HepG2 (cell line): ENCODE results near the gene TMEM185B. TPM values are rescaled to one million over a fixed set of nuclear protein-coding genes. Genes with fewer than 3 reads are reported as not detected.

Experiments used
- ATAC-seq: fragments of 200-7000 bp; cut with Tn5 transposase; 3 replicates; pipeline ENCODE4 v1.9.1; 2020; ENCODE audit warnings: mild to moderate bottlenecking, moderate library complexity
- BruUV-seq: library from RNA; stranded (reverse); fragments of 400-500 nt; replicated peaks from 2 replicates; lab custom pipeline; 2021; lab: Mats Ljungman, UMichigan
- CTCF ChIA-PET: fragments of 300-600 bp; formaldehyde crosslinking; extraction: SDS; loops from one replicate; lab custom pipeline; 2021; ENCODE audit warnings: low total read pairs, inconsistent platforms, low intra/inter-chr PET ratio; lab: Yijun Ruan, JAX
- POLR2A ChIA-PET: fragments of 350-600 bp; sonication (Branson Sonifier 250); formaldehyde crosslinking; loops from one replicate; lab custom pipeline; 2020; ENCODE audit warnings: antibody characterized with exemption, inconsistent platforms; lab: Yijun Ruan, JAX
- DNase-seq: peaks from one replicate; pipeline ENCODE4 v3.0.0-alpha.2; 2015; ENCODE audit warnings: low spot score
- FAIRE-seq: peaks from 3 replicates; lab custom pipeline; 2011; peaks lifted over from hg19 to GRCh38; lab: Jason Lieb, UNC
- H2AFZ ChIP-seq: one replicate; pipeline ENCODE4 v1.6.1; 2011; ENCODE audit warnings: low read length, inconsistent platforms
- H3K27ac ChIP-seq: fragments of 300-600 bp; 3 replicates; pipeline ENCODE4 v1.8.0; 2011; ENCODE audit warnings: mixed run types, mild to moderate bottlenecking, mixed read lengths, low read length, inconsistent platforms; ENCODE audit not compliant: insufficient read depth; ENCODE audit errors: extremely low read length
- H3K27me3 ChIP-seq, 2 experiments: fragments of 200-600 bp in 1 of 2; 2 replicates in 1 of 2; 3 replicates in 1 of 2; pipeline versions ENCODE4 v1.6.0 to v1.8.0; 2011; ENCODE audit warnings: low read length in 2 of 2, mild to moderate bottlenecking in 2 of 2, moderate library complexity in 2 of 2, inconsistent platforms in 1 of 2; ENCODE audit not compliant: insufficient read depth in 2 of 2, control insufficient read depth in 1 of 2
- H3K36me3 ChIP-seq, 2 experiments: fragments of 200-600 bp in 1 of 2; replicated peaks in 1 of 2; 2 replicates in 1 of 2; 3 replicates in 1 of 2; pipeline versions ENCODE4 v1.5.1 to v1.8.0; 2011; ENCODE audit warnings: low read length in 2 of 2, inconsistent platforms in 1 of 2; ENCODE audit not compliant: insufficient read depth in 2 of 2, control insufficient read depth in 1 of 2
- H3K4me1 ChIP-seq: 2 replicates; pipeline ENCODE4 v1.5.1; 2012; ENCODE audit warnings: low read length, inconsistent platforms; ENCODE audit not compliant: insufficient read depth
- H3K4me2 ChIP-seq: 2 replicates; pipeline ENCODE4 v1.6.0; 2011; ENCODE audit warnings: low read depth, low read length, inconsistent platforms
- H3K4me3 ChIP-seq, 3 experiments: fragments of 200-600 bp in 1 of 3; sonication (generic), shearing (Covaris generic) in 1 of 3; replicated peaks in 1 of 3; 2 replicates each; pipeline ENCODE4 v1.5.1; 2011 to 2016; ENCODE audit warnings: low read length in 3 of 3, inconsistent platforms in 2 of 3, low read depth in 2 of 3, mild to moderate bottlenecking in 2 of 3, control low read depth in 1 of 3, mixed read lengths in 1 of 3; ENCODE audit not compliant: insufficient read depth in 1 of 3
- H3K79me2 ChIP-seq: one replicate; pipeline ENCODE4 v1.6.1; 2011; ENCODE audit warnings: low read length, inconsistent platforms; ENCODE audit not compliant: insufficient read depth
- H3K9ac ChIP-seq: 2 replicates; pipeline ENCODE4 v1.6.0; 2011; ENCODE audit warnings: mild to moderate bottlenecking, low read depth, low read length, inconsistent platforms; ENCODE audit not compliant: insufficient read depth
- H3K9me3 ChIP-seq: 2 replicates; pipeline ENCODE4 v1.5.1; 2012; ENCODE audit warnings: mild to moderate bottlenecking, low read length
- H4K20me1 ChIP-seq: 2 replicates; pipeline ENCODE4 v1.6.0; 2011; ENCODE audit warnings: inconsistent platforms, mild to moderate bottlenecking, low read length, moderate library complexity; ENCODE audit not compliant: insufficient read depth
- GATAD1 ChIP-seq: IDR thresholded peaks from 2 replicates; pipeline ENCODE4 v1.6.1; 2016; ENCODE audit warnings: missing genetic modification reagents, missing compliant biosample characterization
- MEIS2 ChIP-seq: sonication (generic); formaldehyde crosslinking; IDR thresholded peaks from 2 replicates; pipeline ENCODE4 v1.9.0; 2021; ENCODE audit warnings: mild to moderate bottlenecking, missing genetic modification reagents
- NFAT5 ChIP-seq: sonication (generic); formaldehyde crosslinking; IDR thresholded peaks from 2 replicates; pipeline ENCODE4 v1.4.0; 2020; ENCODE audit warnings: missing genetic modification reagents
- SIX4 ChIP-seq: sonication (generic); formaldehyde crosslinking; IDR thresholded peaks from 2 replicates; pipeline ENCODE4 v1.4.0; 2020; ENCODE audit warnings: missing genetic modification reagents
- SMYD3 ChIP-seq: sonication (generic); formaldehyde crosslinking; IDR thresholded peaks from 2 replicates; pipeline ENCODE4 v1.8.1; 2023; ENCODE audit warnings: mild to moderate bottlenecking, missing genetic modification reagents
- TAF1 ChIP-seq: sonication (generic); formaldehyde crosslinking; IDR thresholded peaks from 2 replicates; pipeline ENCODE4 v1.4.0; 2020; ENCODE audit warnings: missing genetic modification reagents
- ZBTB34 ChIP-seq: sonication (generic); formaldehyde crosslinking; IDR thresholded peaks from 2 replicates; pipeline ENCODE4 v1.8.0; 2022; ENCODE audit warnings: mild to moderate bottlenecking, missing genetic modification reagents
- ZBTB39 ChIP-seq: sonication (generic); formaldehyde crosslinking; IDR thresholded peaks from 2 replicates; pipeline ENCODE4 v1.5.0; 2020; ENCODE audit warnings: missing genetic modification reagents
- ZFX ChIP-seq: sonication (generic); formaldehyde crosslinking; IDR thresholded peaks from 2 replicates; pipeline ENCODE4 v1.4.0; 2020; ENCODE audit warnings: mild to moderate bottlenecking, low read depth, missing genetic modification reagents, moderate library complexity
- ZNF687 ChIP-seq: sonication (generic); formaldehyde crosslinking; IDR thresholded peaks from 2 replicates; pipeline ENCODE4 v1.5.1; 2020; ENCODE audit warnings: mild to moderate bottlenecking, missing genetic modification reagents, moderate library complexity
- WGBS: methylation state at CpG from one replicate; pipeline ENCODE4 v1.1.6; 2017; ENCODE audit warnings: low lambda C conversion rate; 5-methylcytosine and 5-hydroxymethylcytosine counted together
- in situ Hi-C: cut with HindIII; loops from 2 replicates; pipeline ENCODE4 v1.10.0; 2017; ENCODE audit warnings: low pct_unique_long_range_greater_than_20kb; ENCODE audit not compliant: extremely low pct_ligation_motif_present
- intact Hi-C: fragments of 100-400 bp; cut with micrococcal nuclease; formaldehyde crosslinking; loops from one replicate; pipeline ENCODE4 v1.10.0; 2022; ENCODE audit not compliant: unreplicated experiment
- polyA plus RNA-seq, 8 experiments: library from polyadenylated mRNA; depleted of rRNA in 3 of 8; stranded (reverse) in 7 of 8; unstranded in 1 of 8; fragments of >200 nt; fragmentation: Illumina TruSeq in 4 of 8; extraction: Trizol in 4 of 8; gene quantifications; 2 replicates each; pipeline versions ENCODE4 v1.2.1 to v1.2.3, GENCODE V29; 2011 to 2016; ENCODE audit warnings: low read depth in 4 of 8, missing spikeins in 1 of 8, mixed read lengths in 1 of 8; ENCODE audit not compliant: insufficient read depth in 1 of 8
- total RNA-seq, 5 experiments: library from RNA; depleted of rRNA; stranded (reverse); fragments of >200 nt; fragmentation: Illumina TruSeq; extraction: Trizol; gene quantifications; 2 replicates each; pipeline ENCODE4 v1.2.3, GENCODE V29; 2016; ENCODE audit warnings: low read depth in 1 of 5

Gene TMEM185B
- total and polyA plus RNA-seq, 2 of the 13 experiments (the other 11 are each of a cell fraction or from before 2014, with no cell fraction given): 5.6 to 7.0 TPM

- POLR2A ChIA-PET: no interaction called here
- 0 out of 2 replicates have a peak, but pooled peaks have one; percentile 21 for TF ChIP-seq ZFX (CRISPR knock-in tag)
- no peak for TF ChIP-seq ZBTB34 (CRISPR knock-in tag)
- TF ChIP-seq ZNF687 (CRISPR knock-in tag): peak; percentile 42
- TF ChIP-seq SMYD3 (CRISPR knock-in tag): no peak
- TF ChIP-seq ZBTB39 (CRISPR knock-in tag): no peak
- TF ChIP-seq NFAT5 (CRISPR knock-in tag): no peak
- no peak for TF ChIP-seq MEIS2
- TF ChIP-seq SIX4 (CRISPR knock-in tag): no peak
- no peak for TF ChIP-seq TAF1
- TF ChIP-seq GATAD1: no peak
These were observed 22.5 kb upstream of the TMEM185B start for GRCh38 chr2:120245520-120246332.

More at GRCh38 chr2:120245520-120246332, 22.5 kb upstream of the TMEM185B start:
- H3K27me3 ChIP-seq: peaks cover 5 to 47% of the 10 kb centered on the region in 2 experiments; a peak in 4 of 5 replicates
- no peaks in the 10 kb centered on the region for H3K36me3 ChIP-seq
- DNase-seq: peak; percentile 24
- in situ Hi-C loops (no loop called here), intact Hi-C loops (no loop called here)
- no peaks in the 10 kb centered on the region for H4K20me1 ChIP-seq
- H3K79me2 ChIP-seq: no peaks in the 10 kb centered on the region
- peak; percentile 68 for ATAC-seq
- H3K9ac ChIP-seq: peak overlapping the region; percentile 30; the same call in 1 of the 2 replicates
- no peak overlapping the region for H2AFZ ChIP-seq
- H3K4me3 ChIP-seq: peak overlapping the region in 1 of 3 experiments; percentile 45; a peak in 1 of 6 replicates
- H3K9me3 ChIP-seq: no peaks in the 10 kb centered on the region
- H3K4me1 ChIP-seq: peaks cover 23% of the 10 kb centered on the region
- no peak overlapping the region for H3K27ac ChIP-seq
- CTCF ChIA-PET: no interaction called here
- peak overlapping the region; percentile 56 for H3K4me2 ChIP-seq
- no TSS peak for BruUV-seq
- FAIRE-seq: no peak
- 42% methylated on average over 11 of the region's 15 CpGs for WGBS
